ENCODE measurements around the gene PNPLA6. TPM values are rescaled to one million over a fixed set of nuclear protein-coding genes. Genes with fewer than 3 reads are reported as not detected.

PNPLA6 gene
- total and polyA plus RNA-seq, 2 of the 13 experiments (the other 11 are each of a cell fraction or from before 2014, with no cell fraction given), result 24.9 to 28.2 TPM

DNA sequence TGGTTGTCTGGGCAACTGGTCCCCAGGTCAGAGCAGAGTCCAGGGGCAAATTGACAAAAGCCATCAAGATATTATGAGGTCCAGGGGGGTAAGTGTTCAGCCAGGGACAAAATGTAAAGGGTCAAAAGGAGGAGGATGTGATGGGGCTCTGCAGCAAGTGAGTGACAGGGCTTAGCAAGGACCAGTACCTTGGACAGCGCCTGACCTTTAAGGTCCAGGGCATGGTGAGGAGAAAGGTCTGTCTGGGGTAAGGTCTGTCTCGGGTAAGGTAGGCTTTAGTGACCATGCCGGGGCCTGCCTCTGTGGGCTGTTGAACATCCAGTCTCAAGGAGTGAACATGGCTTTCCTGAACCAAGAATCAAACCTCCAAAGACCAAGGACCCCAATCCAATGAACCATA, 25.9 kb upstream of the PNPLA6 start (continued):
- TF ChIP-seq, protein P1, sequence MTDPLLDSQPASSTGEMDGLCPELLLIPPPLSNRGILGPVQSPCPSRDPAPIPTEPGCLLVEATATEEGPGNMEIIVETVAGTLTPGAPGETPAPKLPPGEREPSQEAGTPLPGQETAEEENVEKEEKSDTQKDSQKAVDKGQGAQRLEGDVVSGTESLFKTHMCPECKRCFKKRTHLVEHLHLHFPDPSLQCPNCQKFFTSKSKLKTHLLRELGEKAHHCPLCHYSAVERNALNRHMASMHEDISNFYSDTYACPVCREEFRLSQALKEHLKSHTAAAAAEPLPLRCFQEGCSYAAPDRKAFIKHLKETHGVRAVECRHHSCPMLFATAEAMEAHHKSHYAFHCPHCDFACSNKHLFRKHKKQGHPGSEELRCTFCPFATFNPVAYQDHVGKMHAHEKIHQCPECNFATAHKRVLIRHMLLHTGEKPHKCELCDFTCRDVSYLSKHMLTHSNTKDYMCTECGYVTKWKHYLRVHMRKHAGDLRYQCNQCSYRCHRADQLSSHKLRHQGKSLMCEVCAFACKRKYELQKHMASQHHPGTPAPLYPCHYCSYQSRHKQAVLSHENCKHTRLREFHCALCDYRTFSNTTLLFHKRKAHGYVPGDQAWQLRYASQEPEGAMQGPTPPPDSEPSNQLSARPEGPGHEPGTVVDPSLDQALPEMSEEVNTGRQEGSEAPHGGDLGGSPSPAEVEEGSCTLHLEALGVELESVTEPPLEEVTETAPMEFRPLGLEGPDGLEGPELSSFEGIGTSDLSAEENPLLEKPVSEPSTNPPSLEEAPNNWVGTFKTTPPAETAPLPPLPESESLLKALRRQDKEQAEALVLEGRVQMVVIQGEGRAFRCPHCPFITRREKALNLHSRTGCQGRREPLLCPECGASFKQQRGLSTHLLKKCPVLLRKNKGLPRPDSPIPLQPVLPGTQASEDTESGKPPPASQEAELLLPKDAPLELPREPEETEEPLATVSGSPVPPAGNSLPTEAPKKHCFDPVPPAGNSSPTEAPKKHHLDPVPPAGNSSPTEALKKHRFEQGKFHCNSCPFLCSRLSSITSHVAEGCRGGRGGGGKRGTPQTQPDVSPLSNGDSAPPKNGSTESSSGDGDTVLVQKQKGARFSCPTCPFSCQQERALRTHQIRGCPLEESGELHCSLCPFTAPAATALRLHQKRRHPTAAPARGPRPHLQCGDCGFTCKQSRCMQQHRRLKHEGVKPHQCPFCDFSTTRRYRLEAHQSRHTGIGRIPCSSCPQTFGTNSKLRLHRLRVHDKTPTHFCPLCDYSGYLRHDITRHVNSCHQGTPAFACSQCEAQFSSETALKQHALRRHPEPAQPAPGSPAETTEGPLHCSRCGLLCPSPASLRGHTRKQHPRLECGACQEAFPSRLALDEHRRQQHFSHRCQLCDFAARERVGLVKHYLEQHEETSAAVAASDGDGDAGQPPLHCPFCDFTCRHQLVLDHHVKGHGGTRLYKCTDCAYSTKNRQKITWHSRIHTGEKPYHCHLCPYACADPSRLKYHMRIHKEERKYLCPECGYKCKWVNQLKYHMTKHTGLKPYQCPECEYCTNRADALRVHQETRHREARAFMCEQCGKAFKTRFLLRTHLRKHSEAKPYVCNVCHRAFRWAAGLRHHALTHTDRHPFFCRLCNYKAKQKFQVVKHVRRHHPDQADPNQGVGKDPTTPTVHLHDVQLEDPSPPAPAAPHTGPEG (CRISPR knock-in tag; IDR thresholded peaks at IDR 0.05), result no peak
- TF ChIP-seq NFAT5 (CRISPR knock-in tag; IDR thresholded peaks at IDR 0.05) (0 out of 2 replicates have a peak, but pooled peaks have one; percentile 42), ZBTB33 (CRISPR knock-in tag; IDR thresholded peaks at IDR 0.05) (no peak), IKZF4 (CRISPR knock-in tag; IDR thresholded peaks at IDR 0.05; ENCODE audit: borderline replicate concordance, low read depth, not compliant biosample characterization) (no peak), ZNF350 (CRISPR knock-in tag; IDR thresholded peaks at IDR 0.05; ENCODE audit: borderline replicate concordance, low read depth) (no peak), KMT2B (CRISPR knock-in tag; IDR thresholded peaks at IDR 0.05) (peak; percentile 43; the same call in 1 of the 2 replicates), IRF2 (CRISPR knock-in tag; IDR thresholded peaks at IDR 0.05) (peak; percentile 25; the same call in 1 of the 2 replicates), HNRNPH1 (optimal IDR thresholded peaks at IDR 0.05; ENCODE audit: low read depth, low read length) (no peak), YEATS4 (CRISPR knock-in tag; IDR thresholded peaks at IDR 0.05; ENCODE audit: borderline replicate concordance) (no peak), SSRP1 (CRISPR knock-in tag; IDR thresholded peaks at IDR 0.05) (no peak), ZNF18 (CRISPR knock-in tag; IDR thresholded peaks at IDR 0.05; ENCODE audit: insufficient replicate concordance) (no peak), ZBTB44 (CRISPR knock-in tag; IDR thresholded peaks at IDR 0.05) (0 out of 2 replicates have a peak, but pooled peaks have one; percentile 73)

All from HepG2 (cell line).